IMR-90 (cell line): ENCODE measurements around the gene HPN. TPM values are rescaled to one million over a fixed set of nuclear protein-coding genes. Genes with fewer than 3 reads are reported as not detected.
A peak's percentile ranks its signal among the peaks of the same experiment; 100 is the strongest.

Experiments
- ATAC-seq: fragments of 200-7000 bp; cut with Tn5 transposase; 2 replicates; pipeline ENCODE4 v1.9.1; 2020; ENCODE audit warnings: low read depth, mild to moderate bottlenecking, moderate library complexity
- BruUV-seq: library from RNA; stranded (reverse); fragments of 400-500 nt; replicated peaks from 2 replicates; lab custom pipeline; 2021; lab: Mats Ljungman, UMichigan
- CTCF ChIA-PET: fragments of 300-600 bp; formaldehyde crosslinking; extraction: SDS; loops from one replicate; lab custom pipeline; 2021; ENCODE audit warnings: antibody characterized with exemption; lab: Yijun Ruan, JAX
- POLR2A ChIA-PET: fragments of 300-600 bp; sonication (Branson Sonifier 250); formaldehyde crosslinking; loops from one replicate; lab custom pipeline; 2022; ENCODE audit warnings: antibody characterized with exemption; ENCODE audit not compliant: unreplicated experiment; lab: Charles Lee
- DNase-seq: peaks from one replicate; pipeline ENCODE4 v3.0.0; 2013
- H2AFZ ChIP-seq: replicated peaks from 2 replicates; pipeline ENCODE3; 2013; ENCODE audit warnings: low read length, mild to moderate bottlenecking; ENCODE audit not compliant: poor library complexity
- H2AK5ac ChIP-seq: 2 replicates; pipeline ENCODE4 v1.6.1; 2013; ENCODE audit warnings: low read depth, low read length, inconsistent platforms
- H2AK9ac ChIP-seq: replicated peaks from 2 replicates; pipeline ENCODE3; 2013; ENCODE audit warnings: mild to moderate bottlenecking, low read depth, low read length, moderate library complexity; ENCODE audit not compliant: poor library complexity
- H2BK120ac ChIP-seq: 2 replicates; pipeline ENCODE4 v1.6.1; 2013; ENCODE audit warnings: low read depth, low read length, inconsistent platforms
- H2BK15ac ChIP-seq: 3 replicates; pipeline ENCODE4 v1.6.1; 2013; ENCODE audit warnings: low read depth, low read length, inconsistent platforms
- H2BK20ac ChIP-seq: 2 replicates; pipeline ENCODE4 v1.6.1; 2013; ENCODE audit warnings: low read depth, mild to moderate bottlenecking, inconsistent platforms, low read length, moderate library complexity
- H2BK5ac ChIP-seq: 2 replicates; pipeline ENCODE4 v1.6.1; 2013; ENCODE audit warnings: mild to moderate bottlenecking, low read depth, low read length, inconsistent platforms; ENCODE audit not compliant: poor library complexity, severe bottlenecking
- H3K14ac ChIP-seq: replicated peaks from 2 replicates; pipeline ENCODE4 v1.6.1; 2013; ENCODE audit warnings: low read depth, low read length, inconsistent platforms
- H3K18ac ChIP-seq: 2 replicates; pipeline ENCODE4 v1.6.1; 2013; ENCODE audit warnings: low read depth, low read length, control low read depth
- H3K23ac ChIP-seq: 2 replicates; pipeline ENCODE4 v1.6.1; 2013; ENCODE audit warnings: low read depth, low read length, inconsistent platforms
- H3K27ac ChIP-seq: 2 replicates; pipeline ENCODE4 v1.5.1; 2013; ENCODE audit warnings: mild to moderate bottlenecking, control low read depth, low read length; ENCODE audit not compliant: insufficient read depth
- H3K27me3 ChIP-seq: 2 replicates; pipeline ENCODE4 v1.6.1; 2013; ENCODE audit warnings: low read length; ENCODE audit not compliant: control insufficient read depth, insufficient read depth
- H3K36me3 ChIP-seq: 2 replicates; pipeline ENCODE4 v1.6.1; 2013; ENCODE audit warnings: low read length, mixed read lengths; ENCODE audit not compliant: control insufficient read depth, insufficient read depth
- H3K4ac ChIP-seq: 2 replicates; pipeline ENCODE4 v1.6.1; 2013; ENCODE audit warnings: low read depth, low read length, inconsistent platforms
- H3K4me1 ChIP-seq: 2 replicates; pipeline ENCODE4 v1.6.1; 2013; ENCODE audit warnings: low read length, mixed read lengths; ENCODE audit not compliant: control insufficient read depth, insufficient read depth
- H3K4me2 ChIP-seq: 2 replicates; pipeline ENCODE4 v1.6.1; 2013; ENCODE audit warnings: low read depth, mild to moderate bottlenecking, control low read depth, low read length, moderate library complexity
- H3K4me3 ChIP-seq: 2 replicates; pipeline ENCODE4 v1.5.1; 2013; ENCODE audit warnings: low read depth, mild to moderate bottlenecking, control low read depth, low read length, moderate library complexity; ENCODE audit not compliant: insufficient read depth
- H3K56ac ChIP-seq: 2 replicates; pipeline ENCODE4 v1.6.1; 2013; ENCODE audit warnings: low read length, inconsistent platforms; ENCODE audit not compliant: insufficient read depth; ENCODE audit errors: extremely low read depth
- H3K79me1 ChIP-seq, 2 experiments: 2 replicates each; pipeline ENCODE4 v1.6.1; 2013; ENCODE audit warnings: low read length in 2 of 2, inconsistent platforms in 1 of 2, low read depth in 1 of 2
- H3K9ac ChIP-seq: 2 replicates; pipeline ENCODE4 v1.6.1; 2013; ENCODE audit warnings: low read depth, low read length, control low read depth
- H3K9me1 ChIP-seq: 2 replicates; pipeline ENCODE4 v1.6.1; 2013; ENCODE audit warnings: low read length, inconsistent platforms; ENCODE audit not compliant: insufficient read depth
- H3K9me3 ChIP-seq: 2 replicates; pipeline ENCODE4 v1.6.1; 2013; ENCODE audit warnings: low read length; ENCODE audit not compliant: control insufficient read depth, insufficient read depth
- H4K20me1 ChIP-seq: 2 replicates; pipeline ENCODE4 v1.6.1; 2013; ENCODE audit warnings: low read length, inconsistent platforms; ENCODE audit not compliant: insufficient read depth
- H4K5ac ChIP-seq: 2 replicates; pipeline ENCODE4 v1.6.1; 2013; ENCODE audit warnings: mild to moderate bottlenecking, low read depth, low read length, control low read depth
- H4K8ac ChIP-seq, 2 experiments: 2 replicates each; pipeline ENCODE4 v1.6.1; 2013; ENCODE audit warnings: low read depth in 2 of 2, low read length in 2 of 2, control low read depth in 1 of 2, inconsistent platforms in 1 of 2
- H4K91ac ChIP-seq: 2 replicates; pipeline ENCODE4 v1.6.1; 2013; ENCODE audit warnings: low read depth, low read length, inconsistent platforms; ENCODE audit not compliant: insufficient read depth
- CEBPB ChIP-seq: IDR thresholded peaks from 2 replicates; pipeline ENCODE4 v1.6.1; 2012; ENCODE audit warnings: low read depth, low read length, improper control_type of control experiment
- MXI1 ChIP-seq: IDR thresholded peaks from 2 replicates; pipeline ENCODE4 v1.6.1; 2012; ENCODE audit warnings: low read depth, mild to moderate bottlenecking, low read length, moderate library complexity, borderline replicate concordance
- WGBS, 2 experiments: methylation state at CpG; one replicate each; pipeline versions ENCODE4 v1.1.5 to v1.1.7; 2013; ENCODE audit warnings: missing lambda C conversion rate in 2 of 2; ENCODE audit not compliant: insufficient read length in 1 of 2; ENCODE audit errors: extremely low coverage in 2 of 2; 5-methylcytosine and 5-hydroxymethylcytosine counted together
- dilution Hi-C: fragments of 300-500 bp; cut with HindIII; formaldehyde crosslinking; loops from one replicate; pipeline ENCODE4 v1.14.3; 2018; ENCODE audit warnings: low sequenced_read_pairs; ENCODE audit not compliant: unreplicated experiment
- in situ Hi-C: fragments of 300-500 bp; cut with MboI; formaldehyde crosslinking; loops from 3 replicates; pipeline ENCODE4 v1.14.3; 2019; ENCODE audit warnings: low sequenced_read_pairs, inconsistent platforms, mixed read lengths
- intact Hi-C: fragments of 100-400 bp; cut with micrococcal nuclease; formaldehyde crosslinking; loops from 2 replicates; pipeline ENCODE4 v1.10.0; 2022
- polyA plus RNA-seq, 3 experiments: library from polyadenylated mRNA; depleted of rRNA; stranded (reverse); fragments of >200 nt; gene quantifications; 2 replicates each; pipeline ENCODE4 v1.2.3, GENCODE V29; 2012; ENCODE audit warnings: low replicate concordance in 1 of 3
- total RNA-seq: library from RNA; depleted of rRNA; stranded (reverse); fragments of >200 nt; gene quantifications from 2 replicates; pipeline ENCODE4 v1.2.3, GENCODE V29; 2012

Gene HPN
- total and polyA plus RNA-seq, 2 of the 4 experiments (the other 2 are of a cell fraction), result not detected

- Histone ChIP-seq H3K4me3 (no peak overlapping the region), H3K79me1 (no peaks in the 10 kb centered on the region), H3K9me3 (no peaks in the 10 kb centered on the region), H3K4me2 (peak overlapping the region; percentile 20; the same call in 1 of the 2 replicates), H4K5ac (no peak overlapping the region), H2AK5ac (no peak overlapping the region), H3K4ac (no peak overlapping the region), H3K23ac (no peak overlapping the region), H4K20me1 (no peaks in the 10 kb centered on the region), H3K56ac (no peak overlapping the region), H3K9ac (no peak overlapping the region), H2BK120ac (no peak overlapping the region), H3K9me1 (peaks cover 7% of the 10 kb centered on the region), H4K91ac (no peak overlapping the region), H3K27ac (no peak overlapping the region), H2BK5ac (no peak overlapping the region), H2AFZ (peak overlapping the region; percentile 86), H3K27me3 (peaks cover 3% of the 10 kb centered on the region; the same call in 1 of the 2 replicates), H3K36me3 (no peaks in the 10 kb centered on the region), H3K18ac (no peak overlapping the region), H2BK15ac (no peak overlapping the region), H3K4me1 (peaks cover 3% of the 10 kb centered on the region), H2BK20ac (0 out of 2 replicates have a peak overlapping the region, but pooled peaks have one; percentile 74), H3K14ac (no peak overlapping the region), H4K8ac (no peak overlapping the region; a peak in 1 of 4 replicates), H2AK9ac (no peak overlapping the region)
- intact Hi-C loops, result loop anchor here (1.0 kb wide), 3 partner anchors 23 to 117 kb away; no protein-coding TSS in a partner anchor
- in situ Hi-C loops, result no loop called here
- TF ChIP-seq MXI1 (no peak), CEBPB (no peak)
- POLR2A ChIA-PET, result no interaction called here
- dilution Hi-C loops, result no loop called here
- BruUV-seq, result no TSS peak
- 80% methylated on average over 2 of the region's 9 CpGs; no CpG with 5 or more reads in 1 of the 2 experiments for WGBS, 2 experiments
- DNase-seq (no peak), ATAC-seq (no peak)
- CTCF ChIA-PET, result interaction anchor here (0.7 to 1.3 kb wide), 3 partner anchors 10 to 46 kb away, joined by 3 to 4 read pairs (median 3); no protein-coding TSS in a partner anchor
These were observed 48.6 kb downstream of the HPN start for GRCh38 chr19:35090160-35090505.
